GM04504 (cell line): ENCODE measurements around the gene DHX30.

Experiments used
- DNase-seq: peaks from one replicate; pipeline ENCODE4 v3.0.0-alpha.2; 2012; ENCODE audit warnings: low read depth

Gene DHX30

GRCh38 chr3:47851888-47852603 lies 49.1 kb downstream of the DHX30 start:
- DNase-seq, result no peak

- no peak for DNase-seq
These were observed 50.0 kb downstream of the DHX30 start for GRCh38 chr3:47852604-47853602.

- DNase-seq, result no peak
These were observed 51.3 kb downstream of the DHX30 start for GRCh38 chr3:47854267-47854666.

DNA sequence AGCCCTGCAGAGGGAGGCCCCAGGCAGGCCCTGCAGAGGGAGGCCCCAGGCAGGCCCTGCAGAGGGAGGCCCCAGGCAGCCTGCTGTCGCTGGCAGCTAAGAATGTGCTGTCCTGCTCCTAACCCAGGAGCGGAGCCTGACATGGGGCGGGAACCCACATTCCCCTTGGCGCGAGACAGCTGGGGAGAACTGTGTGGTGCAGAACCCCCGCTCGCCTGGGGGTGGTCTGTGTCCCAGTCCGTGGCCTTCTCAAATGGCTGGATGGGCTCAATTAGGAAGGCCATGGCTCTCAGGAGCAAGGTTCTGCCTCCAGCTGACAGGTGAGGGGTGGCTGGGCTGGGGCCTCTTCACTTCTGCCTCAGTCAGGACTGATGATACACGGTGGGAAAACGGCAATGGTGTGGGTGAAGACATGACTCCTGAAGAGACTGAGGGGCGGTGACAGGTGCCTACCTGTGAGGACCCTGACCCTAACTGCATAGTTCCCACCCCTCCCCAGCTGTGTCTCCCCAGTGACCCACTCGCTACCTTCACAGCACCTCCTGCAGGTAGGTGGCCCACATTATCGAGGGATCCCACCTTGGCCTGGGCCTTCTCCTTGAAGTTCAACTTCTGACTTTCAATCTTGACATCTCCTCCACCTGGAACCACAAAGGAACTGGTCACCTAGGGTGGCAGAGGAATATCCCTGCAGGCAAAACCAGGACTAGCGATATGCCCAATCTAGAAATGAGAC lies 52.0 kb downstream of the DHX30 start:
- no peak for DNase-seq

DNA sequence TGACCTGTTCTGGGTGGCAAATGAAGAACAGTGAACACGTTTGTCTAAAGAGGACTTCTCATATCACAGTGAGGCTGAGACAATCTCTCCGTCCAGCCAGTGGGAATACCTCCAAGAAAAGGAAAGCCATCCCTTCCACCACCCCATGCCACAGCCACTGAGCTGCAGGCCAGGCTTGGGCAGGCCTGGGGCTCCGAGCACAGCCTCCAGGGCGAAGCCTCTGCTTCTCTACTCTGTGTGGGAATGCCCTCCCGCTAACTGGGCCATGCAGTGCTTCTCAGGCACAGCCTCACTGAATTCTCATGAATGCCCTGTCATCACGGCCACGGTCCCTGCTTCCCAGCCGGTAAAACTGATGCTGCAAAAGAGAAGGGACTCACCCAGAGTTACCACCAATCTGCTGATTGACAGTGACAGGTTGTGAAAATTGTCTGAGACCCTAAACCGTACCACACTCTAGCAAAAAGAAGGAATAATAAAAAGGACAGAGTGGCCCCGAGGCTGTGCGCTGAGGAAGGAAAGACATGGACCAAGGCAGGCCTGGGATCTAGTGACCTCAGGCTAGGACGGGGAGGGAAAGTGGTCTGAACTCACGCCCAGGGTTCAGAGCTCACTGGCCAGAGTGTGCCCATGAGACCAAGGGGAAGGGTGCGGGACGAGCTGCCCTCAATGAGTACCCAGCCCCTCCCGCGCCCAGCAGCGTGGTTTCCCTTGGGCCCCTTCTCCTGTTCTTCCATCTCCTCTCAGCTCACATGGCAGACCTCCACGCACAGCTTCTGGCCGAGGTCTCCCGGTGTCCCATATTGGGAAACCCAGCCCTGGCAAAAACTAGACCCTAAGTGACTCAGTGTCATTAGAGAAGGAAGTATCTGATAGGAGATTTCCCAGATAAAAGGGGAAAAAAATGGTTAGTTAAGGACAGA lies 52.8 kb downstream of the DHX30 start:
- no peak for DNase-seq

DNA sequence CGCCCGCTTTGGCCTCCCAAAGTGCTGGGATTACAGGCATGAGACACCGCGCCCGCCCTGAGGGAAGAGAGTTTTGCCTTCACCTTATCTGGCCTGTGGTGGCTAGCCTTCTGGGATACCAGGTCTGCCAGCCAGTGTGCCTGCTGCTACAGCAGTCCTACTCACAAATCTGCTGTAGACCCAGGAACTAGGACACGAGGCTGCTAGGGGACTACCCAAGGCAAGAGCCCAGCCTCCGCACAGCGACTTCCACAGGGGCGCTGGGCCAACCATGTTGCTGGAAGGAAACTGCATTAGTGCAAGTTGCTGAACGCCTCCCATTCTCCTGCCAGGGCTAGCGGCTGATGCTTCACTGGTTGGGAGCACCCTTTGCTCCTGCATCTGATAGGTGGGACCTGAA lies 53.7 kb downstream of the DHX30 start:
- no peak for DNase-seq

DNA sequence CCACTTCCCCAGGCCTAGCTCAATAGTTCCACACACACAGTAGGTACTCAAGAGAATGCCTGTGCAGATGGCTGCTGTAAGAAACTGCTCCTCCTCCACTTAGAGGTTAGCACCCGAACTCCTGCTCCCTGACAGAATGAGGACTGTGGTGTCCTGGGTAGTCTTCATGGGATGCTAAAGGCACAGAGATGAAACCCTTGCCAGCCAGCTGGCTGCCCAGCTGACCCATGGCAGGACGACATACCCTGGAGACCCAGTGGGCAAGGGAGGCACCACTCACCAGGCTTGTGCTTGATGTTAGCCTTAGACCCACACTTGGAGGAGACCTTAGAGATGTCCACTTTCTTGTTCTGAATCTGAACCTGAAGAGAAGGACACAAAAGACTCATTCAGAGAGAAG lies 54.2 kb downstream of the DHX30 start:
- DNase-seq, result no peak

DNA sequence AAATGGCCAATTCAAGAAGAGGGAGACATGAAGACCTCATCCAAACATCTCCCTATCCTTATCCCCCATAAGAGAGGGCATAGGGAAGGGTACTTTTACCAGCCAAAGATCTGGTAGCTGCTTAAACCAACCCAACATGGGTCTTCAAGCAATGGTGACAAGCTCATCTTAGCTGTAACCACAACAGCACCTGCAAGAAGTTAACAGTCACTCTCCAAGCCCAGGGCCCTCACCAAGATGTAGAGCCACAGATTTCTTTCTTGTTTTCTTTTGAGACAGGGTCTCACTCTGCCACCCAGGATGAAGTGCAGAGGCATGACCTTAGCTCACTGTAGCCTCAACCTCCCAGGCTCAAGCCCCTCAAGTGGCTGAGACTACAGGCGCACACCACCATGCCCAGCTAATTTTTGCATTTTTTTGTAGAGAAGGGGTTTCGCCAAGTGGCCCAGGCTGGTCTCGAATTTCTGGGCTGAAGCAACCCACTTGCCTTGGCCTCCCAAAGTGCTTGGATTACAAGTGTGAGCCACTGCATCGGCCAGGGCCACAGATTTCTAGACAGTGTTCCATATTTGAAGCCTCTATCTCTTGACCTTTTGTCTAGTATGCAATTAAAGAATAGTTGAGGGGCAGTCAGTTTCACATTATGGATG lies 57.1 kb downstream of the DHX30 start:
- DNase-seq, result no peak

DNA sequence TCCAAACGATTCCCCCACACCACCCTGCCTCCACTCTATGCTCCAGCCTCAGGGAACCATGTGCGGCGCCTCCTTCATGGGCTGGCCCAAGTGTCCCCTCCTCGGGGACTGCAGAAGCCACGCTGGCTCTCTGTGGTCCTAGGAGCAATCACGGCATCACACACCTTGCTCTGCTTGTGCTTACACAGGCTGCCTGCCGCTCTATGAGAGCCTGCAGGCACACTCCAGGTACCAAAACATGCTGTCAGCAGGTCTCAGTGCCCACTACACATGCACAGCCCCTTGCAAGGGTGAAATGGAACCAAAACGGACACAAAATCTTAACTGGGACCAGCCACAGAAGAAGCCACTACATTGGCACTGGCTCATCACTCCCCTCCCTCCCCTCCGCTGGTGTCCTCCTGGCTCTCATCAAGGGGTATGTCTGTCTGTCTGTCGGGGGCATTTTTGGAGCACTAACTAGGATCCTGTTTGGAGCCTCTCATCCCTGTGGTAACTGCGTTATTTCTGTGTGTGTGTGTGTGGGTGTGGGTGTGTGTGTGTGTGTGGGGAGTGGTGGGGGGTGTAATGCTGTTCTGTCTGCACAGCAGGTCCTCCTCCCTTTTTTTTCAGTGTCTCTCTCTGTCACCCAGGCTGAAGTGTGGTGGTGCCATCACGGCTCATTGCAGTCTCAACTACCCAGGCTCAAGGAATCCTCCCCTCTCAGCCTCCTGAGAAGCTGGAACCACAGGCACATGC lies 60.6 kb downstream of the DHX30 start:
- no peak for DNase-seq

DNA sequence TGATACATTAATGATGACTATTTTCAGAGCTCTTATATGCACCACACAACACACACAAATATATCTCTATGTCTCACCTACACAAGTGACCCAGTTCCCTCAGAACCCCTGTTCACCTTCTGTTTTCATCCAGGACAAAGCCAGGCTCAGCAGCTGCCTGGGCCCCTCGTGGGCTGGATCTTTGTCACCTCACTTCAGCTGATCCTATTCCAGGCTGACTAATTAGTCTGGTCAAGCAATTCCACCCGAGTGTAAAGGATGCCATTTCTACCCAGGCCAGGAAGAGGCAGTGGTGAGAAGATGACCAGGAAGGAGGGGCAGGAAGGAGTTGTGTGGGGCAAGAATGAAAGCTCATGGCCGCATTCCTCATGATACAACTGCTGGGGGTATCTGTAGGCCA lies 62.3 kb downstream of the DHX30 start:
- no peak for DNase-seq

DNA sequence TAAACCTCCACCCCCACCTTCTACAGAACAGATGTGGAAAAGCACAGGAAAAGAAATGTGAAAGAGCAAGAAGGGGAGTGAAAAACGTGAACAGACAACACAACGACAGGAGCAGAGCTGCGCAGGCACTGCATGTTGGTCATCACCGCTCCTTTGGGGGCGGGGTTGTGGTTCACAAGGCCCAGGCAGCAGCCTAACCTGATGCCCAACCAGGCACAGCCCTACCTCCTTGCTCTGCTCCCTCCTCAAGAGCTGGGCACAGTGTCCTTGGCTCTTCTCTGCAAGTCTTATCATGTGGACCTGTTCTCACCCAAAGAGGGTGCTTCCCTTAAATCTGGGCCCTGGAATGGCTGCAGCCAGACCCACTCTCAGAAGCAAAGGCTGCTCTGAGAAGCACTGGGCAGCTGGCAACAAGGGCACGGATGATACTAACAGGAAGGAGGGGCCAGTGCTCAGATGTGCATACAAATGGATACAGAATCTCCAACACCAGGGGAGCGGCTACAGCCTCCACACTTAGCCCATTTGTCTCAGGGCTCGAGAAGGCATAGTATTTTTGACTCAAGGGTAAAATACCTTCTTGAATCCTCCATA lies 64.6 kb downstream of the DHX30 start:
- DNase-seq, result no peak

GRCh38 chr3:47868306-47868705 lies 65.4 kb downstream of the DHX30 start:
- no peak for DNase-seq

GRCh38 chr3:47870156-47870555 lies 67.2 kb downstream of the DHX30 start:
- DNase-seq, result no peak

DNA sequence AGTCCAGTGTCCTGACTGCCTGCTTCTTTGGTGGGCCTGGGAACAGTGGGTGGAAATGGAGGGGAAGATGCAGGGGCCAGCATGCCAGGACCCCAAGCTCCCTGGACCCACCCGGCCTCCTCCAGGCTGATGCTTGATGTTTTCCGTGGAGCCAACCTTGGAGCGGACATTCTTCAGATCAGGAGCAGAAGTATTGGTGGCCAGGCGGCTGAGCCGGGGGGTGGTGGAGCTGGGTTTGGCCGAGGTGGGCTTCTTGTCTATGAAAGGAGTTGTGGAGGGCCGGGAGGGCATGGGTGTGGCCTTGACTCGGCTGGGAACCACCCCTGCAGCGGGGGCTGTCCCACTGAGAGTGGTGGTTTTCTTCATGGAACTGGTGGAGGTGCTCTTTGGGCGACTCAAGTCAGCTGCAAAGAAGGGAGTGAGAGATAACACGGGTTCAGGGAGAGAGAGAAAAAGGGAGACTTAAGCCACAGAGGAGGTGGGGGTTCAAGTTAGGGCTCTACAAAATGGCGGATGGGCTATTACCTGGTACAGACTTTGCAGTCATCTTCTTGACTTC lies 67.8 kb downstream of the DHX30 start:
- DNase-seq, result no peak

DNA sequence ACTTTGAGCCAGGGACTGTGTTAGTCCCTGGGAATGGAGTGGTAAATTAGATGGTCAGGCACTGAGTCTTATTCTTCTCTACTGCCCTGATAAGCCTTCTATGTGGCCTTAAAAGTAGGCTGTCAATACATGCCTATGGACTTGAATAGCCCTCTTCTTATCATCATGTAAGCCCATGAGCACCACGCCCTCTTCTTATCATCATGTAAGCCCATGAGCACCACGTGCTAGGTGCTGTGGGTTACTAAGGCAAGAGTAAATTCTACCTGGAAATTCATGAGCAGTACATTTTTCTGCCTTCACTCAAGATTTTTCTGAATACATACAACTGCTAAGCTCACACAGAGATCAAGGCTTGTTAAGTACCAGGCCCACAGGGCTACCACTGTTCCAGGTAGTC lies 68.5 kb downstream of the DHX30 start:
- DNase-seq, result no peak

- no peak for DNase-seq
These were observed 70.0 kb downstream of the DHX30 start for GRCh38 chr3:47872916-47873315.

- DNase-seq, result no peak
These were observed 71.5 kb downstream of the DHX30 start for GRCh38 chr3:47874438-47874837.

GRCh38 chr3:47874913-47875312 lies 72.0 kb downstream of the DHX30 start:
- no peak for DNase-seq

DNA sequence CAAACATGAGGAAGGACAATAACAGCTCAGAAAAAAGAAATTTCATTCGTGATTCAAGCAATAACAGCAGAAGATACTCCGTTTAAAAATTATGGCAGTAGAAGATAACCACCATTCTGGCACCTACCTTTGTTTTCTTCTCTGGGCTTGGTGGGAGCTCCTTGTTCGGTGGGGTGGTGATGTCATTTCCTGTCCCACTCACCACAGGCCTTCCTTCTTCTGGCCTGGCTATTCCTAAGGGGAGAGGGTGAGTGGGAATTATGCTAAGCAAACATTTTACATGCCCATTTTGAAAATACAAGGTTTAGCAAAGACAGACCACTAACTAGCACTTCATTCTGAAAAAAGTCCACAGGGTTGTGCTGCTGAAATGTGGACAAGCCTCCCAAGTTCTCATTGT lies 74.4 kb downstream of the DHX30 start:
- DNase-seq, result no peak

DNA sequence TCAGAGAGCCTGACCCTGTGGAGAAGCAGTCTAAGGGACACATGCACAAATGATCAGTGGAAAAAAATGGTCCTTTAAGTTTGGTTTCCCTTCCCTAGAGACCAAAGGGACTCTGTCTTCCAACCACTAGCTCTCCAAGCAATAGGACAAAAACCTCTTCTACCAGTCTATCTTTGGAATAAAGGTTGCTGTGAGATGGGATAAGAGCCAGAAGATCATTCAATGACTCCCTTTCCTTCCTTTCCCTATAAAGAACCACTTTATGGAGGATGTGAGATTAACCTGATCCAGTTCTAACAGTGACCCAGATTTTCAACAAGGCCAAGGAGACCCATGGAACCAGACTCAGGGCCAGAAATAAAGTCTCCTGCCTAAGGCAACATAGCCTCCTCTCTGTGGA lies 74.8 kb downstream of the DHX30 start:
- no peak for DNase-seq
